ENCODE measurements around the gene COL4A1. TPM values are rescaled to one million over a fixed set of nuclear protein-coding genes. Genes with fewer than 3 reads are reported as not detected.
"Not testable (repeated sequence)": the region's sequence is repeated elsewhere in the genome, so short reads cannot be mapped to it uniquely, and the experiment has no call there.

Gene COL4A1
- total and polyA plus RNA-seq, 12 donors: 83.3 to 342 (median 147) TPM

DNA sequence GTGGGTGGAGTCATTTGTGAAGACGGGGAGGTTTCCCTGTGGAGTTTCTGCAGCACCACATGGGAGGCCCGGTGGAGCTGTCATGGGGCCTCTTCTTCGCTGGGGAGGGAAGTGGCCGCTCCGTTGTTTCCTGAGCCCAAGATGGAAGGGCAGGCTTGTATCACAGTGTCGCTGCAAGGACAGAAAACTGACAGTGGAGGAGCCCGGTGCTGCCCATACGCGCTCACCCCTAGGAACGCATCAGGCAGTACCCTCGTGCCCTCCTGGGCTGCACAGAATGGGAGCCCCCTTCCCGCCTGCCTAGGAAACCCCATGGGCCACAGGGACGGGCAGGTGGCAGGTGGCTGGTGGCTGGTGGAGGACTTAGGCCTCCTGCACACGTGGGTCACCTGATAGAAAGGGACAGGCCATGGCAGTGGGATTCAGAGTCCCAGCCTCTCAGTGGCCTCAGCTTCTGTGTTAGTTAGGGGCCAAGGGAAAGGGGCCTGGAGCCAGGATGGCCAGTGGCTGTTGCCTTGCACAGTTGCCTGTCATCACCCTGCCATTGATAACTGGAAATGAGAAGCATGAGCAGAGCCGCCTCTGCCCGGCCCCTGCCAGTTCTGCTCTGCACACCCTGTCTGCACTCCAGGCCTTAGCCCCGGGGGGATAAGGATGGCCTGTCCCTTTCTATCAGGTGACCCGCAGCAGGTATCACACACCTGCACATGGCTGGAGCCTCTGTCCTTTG is 7.7 kb upstream of the COL4A1 start:
- ATAC-seq: peak; percentile 68 to 91 (median 82)

DNA sequence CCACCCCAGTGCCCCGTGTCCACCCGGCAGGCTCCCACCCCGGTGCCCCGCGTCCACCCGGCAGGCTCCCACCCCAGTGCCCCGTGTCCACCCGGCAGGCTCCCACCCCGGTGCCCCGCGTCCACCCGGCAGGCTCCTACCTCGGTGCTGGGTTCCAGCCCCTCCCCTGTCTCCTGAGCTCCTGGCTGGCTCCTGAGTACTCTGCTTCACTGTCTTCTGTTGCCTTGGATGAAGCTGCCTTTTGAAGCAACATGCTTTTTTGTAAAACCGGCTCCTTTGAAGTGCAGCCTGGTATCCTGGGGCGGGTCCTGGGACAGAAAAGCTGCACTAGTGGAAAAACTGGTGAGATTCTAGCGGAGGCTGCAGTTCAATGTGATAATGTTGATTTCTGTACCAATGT is 6.8 kb upstream of the COL4A1 start:
- 51 to 52% methylated on average over 5 to 9 of the region's 16 CpGs for WGBS, 2 donors
- Histone ChIP-seq H3K27ac (peak overlapping the region in 7 of 10 donors; percentile 56 to 89 (median 81)), H3K4me1 (peaks cover 48 to 97% (median 91%) of the 10 kb centered on the region in 9 donors), H3K36me3 (peaks cover 0 to 55% (median 0%) of the 10 kb centered on the region in 9 donors), H3K4me3 (peak overlapping the region in 1 of 10 donors; percentile 8), H3K27me3 (peaks cover 0 to 34% (median 0%) of the 10 kb centered on the region in 7 donors)
- intact Hi-C loops (cut with DNase I): loop anchor here in 3 of 10 donors (5.0 to 10.0 kb wide), 3 partner anchors 34 to 101 kb away; no protein-coding TSS in a partner anchor
- not testable (repeated sequence) for DNase-seq, H3K9me3 ChIP-seq, ATAC-seq

More for the DNA sequence above, 7.7 kb upstream of the COL4A1 start:
- TF ChIP-seq, protein P1, sequence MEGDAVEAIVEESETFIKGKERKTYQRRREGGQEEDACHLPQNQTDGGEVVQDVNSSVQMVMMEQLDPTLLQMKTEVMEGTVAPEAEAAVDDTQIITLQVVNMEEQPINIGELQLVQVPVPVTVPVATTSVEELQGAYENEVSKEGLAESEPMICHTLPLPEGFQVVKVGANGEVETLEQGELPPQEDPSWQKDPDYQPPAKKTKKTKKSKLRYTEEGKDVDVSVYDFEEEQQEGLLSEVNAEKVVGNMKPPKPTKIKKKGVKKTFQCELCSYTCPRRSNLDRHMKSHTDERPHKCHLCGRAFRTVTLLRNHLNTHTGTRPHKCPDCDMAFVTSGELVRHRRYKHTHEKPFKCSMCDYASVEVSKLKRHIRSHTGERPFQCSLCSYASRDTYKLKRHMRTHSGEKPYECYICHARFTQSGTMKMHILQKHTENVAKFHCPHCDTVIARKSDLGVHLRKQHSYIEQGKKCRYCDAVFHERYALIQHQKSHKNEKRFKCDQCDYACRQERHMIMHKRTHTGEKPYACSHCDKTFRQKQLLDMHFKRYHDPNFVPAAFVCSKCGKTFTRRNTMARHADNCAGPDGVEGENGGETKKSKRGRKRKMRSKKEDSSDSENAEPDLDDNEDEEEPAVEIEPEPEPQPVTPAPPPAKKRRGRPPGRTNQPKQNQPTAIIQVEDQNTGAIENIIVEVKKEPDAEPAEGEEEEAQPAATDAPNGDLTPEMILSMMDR (IDR thresholded peaks at IDR 0.05): no peak
- WGBS, 2 donors: 49 to 55% methylated on average over 18 of the region's 18 CpGs
- Histone ChIP-seq H3K4me1 (peaks cover 48 to 97% (median 94%) of the 10 kb centered on the region in 9 donors), H3K36me3 (peaks cover 0 to 55% (median 0%) of the 10 kb centered on the region in 9 donors), H3K27ac (peak overlapping the region; percentile 56 to 89 (median 78)), H3K4me3 (peak overlapping the region in 1 of 10 donors; percentile 2), H3K27me3 (peaks cover 0 to 25% (median 0%) of the 10 kb centered on the region in 7 donors), H3K9me3 (no peaks in the 10 kb centered on the region)
- intact Hi-C loops (cut with DNase I): loop anchor here in 3 of 10 donors (5.0 to 10.0 kb wide), 3 partner anchors 33 to 100 kb away; no protein-coding TSS in a partner anchor
- peak; percentile 62 to 71 for DNase-seq

DNA sequence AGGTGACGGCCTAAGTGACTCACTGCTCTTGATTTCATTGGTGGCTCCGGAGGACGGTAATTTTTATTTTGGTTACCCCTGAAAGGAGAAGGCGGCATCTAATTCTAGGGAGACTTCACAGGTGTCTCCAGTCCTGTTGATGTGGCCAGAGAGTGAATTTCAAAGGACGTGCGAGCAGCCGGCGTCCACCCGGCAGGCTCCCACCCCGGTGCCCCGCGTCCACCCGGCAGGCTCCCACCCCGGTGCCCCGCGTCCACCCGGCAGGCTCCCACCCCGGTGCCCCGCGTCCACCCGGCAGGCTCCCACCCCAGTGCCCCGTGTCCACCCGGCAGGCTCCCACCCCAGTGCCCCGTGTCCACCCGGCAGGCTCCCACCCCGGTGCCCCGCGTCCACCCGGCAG is 6.3 kb upstream of the COL4A1 start:
- ATAC-seq, H3K9me3 ChIP-seq, DNase-seq: not testable (repeated sequence)
- H3K36me3 ChIP-seq: peaks cover 0 to 55% (median 0%) of the 10 kb centered on the region in 9 donors
- intact Hi-C loops (cut with DNase I): loop anchor here in 3 of 10 donors (5.0 to 10.0 kb wide), 3 partner anchors 34 to 102 kb away; no protein-coding TSS in a partner anchor
- H3K4me1 ChIP-seq: peaks cover 48 to 96% (median 86%) of the 10 kb centered on the region in 9 donors
- peak overlapping the region in 5 of 10 donors; percentile 31 to 99 (median 97) for H3K27ac ChIP-seq
- peaks cover 0 to 38% (median 0%) of the 10 kb centered on the region in 7 donors for H3K27me3 ChIP-seq
- WGBS, 2 donors: 72 to 81% methylated on average over 18 to 21 of the region's 29 CpGs
- peak overlapping the region in 1 of 10 donors; percentile 22 for H3K4me3 ChIP-seq

- H3K9me3 ChIP-seq: no peaks in the 10 kb centered on the region
- H3K27ac ChIP-seq: peak overlapping the region in 9 of 10 donors; percentile 54 to 99 (median 97)
- peak overlapping the region in 7 of 10 donors; percentile 81 to 96 (median 95) for H3K4me3 ChIP-seq
- H3K4me1 ChIP-seq: peaks cover 46 to 88% (median 79%) of the 10 kb centered on the region in 9 donors
- DNase-seq (no peak), ATAC-seq (peak in 1 of 8 donors; percentile 16)
- intact Hi-C loops (cut with DNase I): loop anchor here in 3 of 10 donors (5.0 to 10.0 kb wide), 3 partner anchors 35 to 102 kb away; no protein-coding TSS in a partner anchor
- WGBS, 2 donors: 59 to 69% methylated on average over 4 of the region's 4 CpGs
- TF ChIP-seq, protein P1 (IDR thresholded peaks at IDR 0.05): peak in 1 of 9 donors; percentile 13
- peaks cover 0 to 46% (median 0%) of the 10 kb centered on the region in 7 donors for H3K27me3 ChIP-seq
- H3K36me3 ChIP-seq: peaks cover 0 to 51% (median 0%) of the 10 kb centered on the region in 9 donors
Measured at GRCh38 chr13:110312339-110313031, 5.5 kb upstream of the COL4A1 start.
